Lung (tissue), 12 donors: ENCODE measurements around the gene CACNA1H. TPM values are rescaled to one million over a fixed set of nuclear protein-coding genes. Genes with fewer than 3 reads are reported as not detected.

Source experiments
- ATAC-seq: fragments of 200-7000 bp; cut with Tn5 transposase; one replicate; pipeline ENCODE4 v1.9.1; 2020; ENCODE audit warnings: moderate number of reproducible peaks; ENCODE audit not compliant: insufficient read depth, low FRiP score
- DNase-seq, 3 donors: peaks; one replicate each; pipeline ENCODE4 v3.0.0-alpha.2; 2013 to 2017
- H3K27ac ChIP-seq, 2 donors: one replicate each; pipeline ENCODE4 v1.5.1; 2013; ENCODE audit warnings: mild to moderate bottlenecking in 2 of 2, moderate library complexity in 2 of 2, control low read depth in 1 of 2, inconsistent platforms in 1 of 2, low read depth in 1 of 2, low read length in 1 of 2
- H3K27me3 ChIP-seq, 3 donors: one replicate each; pipeline ENCODE4 v1.5.1; 2013; ENCODE audit warnings: low read length in 2 of 3; ENCODE audit not compliant: control insufficient read depth in 3 of 3, insufficient read depth in 3 of 3
- H3K36me3 ChIP-seq, 4 donors: one replicate each; pipeline ENCODE4 v1.5.1; 2013; ENCODE audit warnings: low read length in 4 of 4, mild to moderate bottlenecking in 1 of 4, moderate library complexity in 1 of 4; ENCODE audit not compliant: control insufficient read depth in 4 of 4, insufficient read depth in 4 of 4
- H3K4me1 ChIP-seq, 5 donors: one replicate each; pipeline ENCODE4 v1.5.1; 2013; ENCODE audit warnings: low read length in 5 of 5, mild to moderate bottlenecking in 2 of 5, moderate library complexity in 1 of 5; ENCODE audit not compliant: control insufficient read depth in 5 of 5, insufficient read depth in 5 of 5
- H3K4me3 ChIP-seq: one replicate; pipeline ENCODE4 v1.5.1; 2013; ENCODE audit warnings: mild to moderate bottlenecking, control low read depth, moderate library complexity
- H3K9ac ChIP-seq, 2 donors: one replicate each; pipeline ENCODE4 v1.5.1; 2013; ENCODE audit warnings: low read length in 2 of 2, control low read depth in 1 of 2; ENCODE audit not compliant: insufficient read depth in 1 of 2
- H3K9me3 ChIP-seq, 4 donors: one replicate each; pipeline ENCODE4 v1.5.1; 2013; ENCODE audit warnings: low read length in 3 of 4, mild to moderate bottlenecking in 1 of 4, moderate library complexity in 1 of 4; ENCODE audit not compliant: control insufficient read depth in 4 of 4, insufficient read depth in 3 of 4
- CTCF ChIP-seq: IDR thresholded peaks from 2 replicates; pipeline ENCODE4 v1.5.1; 2012; ENCODE audit warnings: mild to moderate bottlenecking; ENCODE audit errors: control extremely low read depth, extremely low read depth
- WGBS, 2 donors: extraction: QIAGEN DNeasy Blood & Tissue Kit; methylation state at CpG; one replicate each; pipeline ENCODE4 v1.1.7; 2013; 5-methylcytosine and 5-hydroxymethylcytosine counted together
- polyA plus RNA-seq, 2 donors: library from polyadenylated mRNA; stranded (reverse); fragments of 200-250 nt; gene quantifications; one replicate each; pipeline ENCODE4 v1.2.1, GENCODE V29; 2013
- total RNA-seq, 2 donors: library from RNA; depleted of rRNA in 1 of 2; stranded (reverse); fragments of >200 nt in 1 of 2; gene quantifications; one replicate each; pipeline ENCODE4 v1.2.1, GENCODE V29; 2014 to 2021
- donor health status: control.
- donor health status: control.
- donor health status: Bipolar disorder and iron deficiency.
- donor health status: healthy.
- donor health status: DM: yes; HTN: yes; CAD: no.

Gene CACNA1H
- total and polyA plus RNA-seq, 4 donors: 5.0 to 10.3 (median 6.7) TPM

GRCh38 chr16:1194665-1195392 lies 41.9 kb downstream of the CACNA1H start:
- no peaks in the 10 kb centered on the region for H3K4me1 ChIP-seq
- no peak overlapping the region for H3K27ac ChIP-seq
- ATAC-seq: no peak
- no peak for TF ChIP-seq CTCF
- no peaks in the 10 kb centered on the region for H3K27me3 ChIP-seq
- H3K9ac ChIP-seq: no peak overlapping the region
- DNase-seq: no peak
- H3K4me3 ChIP-seq: no peak overlapping the region
- no peaks in the 10 kb centered on the region for H3K9me3 ChIP-seq
- 31 to 37% methylated on average over 53 to 61 of the region's 61 CpGs for whole genome bisulfite sequencing, 2 donors
- H3K36me3 ChIP-seq: no peaks in the 10 kb centered on the region

- Histone ChIP-seq H3K27me3 (no peaks in the 10 kb centered on the region), H3K4me3 (no peak overlapping the region), H3K9me3 (no peaks in the 10 kb centered on the region), H3K27ac (no peak overlapping the region), H3K36me3 (no peaks in the 10 kb centered on the region), H3K9ac (no peak overlapping the region), H3K4me1 (no peaks in the 10 kb centered on the region)
- no peak for TF ChIP-seq CTCF
- 72 to 74% methylated on average over 10 to 14 of the region's 14 CpGs for WGBS, 2 donors
- DNase-seq (no peak), ATAC-seq (no peak)
Measured at GRCh38 chr16:1195393-1195666, 42.4 kb downstream of the CACNA1H start.

GRCh38 chr16:1196494-1196893 lies 43.6 kb downstream of the CACNA1H start:
- 53 to 64% methylated on average over 11 of the region's 11 CpGs for WGBS, 2 donors
- ATAC-seq: no peak
- no peak for TF ChIP-seq CTCF
- H3K9ac ChIP-seq: no peak overlapping the region
- DNase-seq: no peak
- no peaks in the 10 kb centered on the region for H3K9me3 ChIP-seq
- H3K4me3 ChIP-seq: no peak overlapping the region
- no peaks in the 10 kb centered on the region for H3K27me3 ChIP-seq
- no peaks in the 10 kb centered on the region for H3K36me3 ChIP-seq
- H3K27ac ChIP-seq: no peak overlapping the region
- H3K4me1 ChIP-seq: no peaks in the 10 kb centered on the region
